ENCODE measurements around the gene TMEM266.

Gene TMEM266

DNA sequence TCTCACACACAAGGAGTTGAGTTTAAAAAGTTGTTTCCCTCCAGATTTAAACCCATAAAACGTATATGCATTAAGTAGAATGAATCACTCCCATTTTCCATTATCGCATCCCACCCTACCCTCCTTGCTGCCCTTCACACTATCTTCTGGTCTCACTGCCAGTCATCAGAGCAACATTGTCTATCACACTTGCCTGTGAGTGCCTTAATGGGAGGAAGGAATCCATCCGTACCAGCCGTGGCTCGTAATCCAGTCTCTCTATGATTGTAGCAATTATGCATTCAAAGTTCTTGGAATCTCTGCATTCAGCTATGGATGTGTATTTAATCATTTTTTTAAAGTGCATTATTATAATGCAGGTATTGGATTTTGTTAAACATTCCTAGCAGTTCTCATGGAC, 1.9 kb downstream of the TMEM266 start:
- CTCF ChIA-PET: interaction anchor here (0.6 to 9.4 kb wide), 5 partner anchors 14 to 87 kb away, joined by 3 to 261 read pairs (median 4); no protein-coding TSS in a partner anchor

DNA sequence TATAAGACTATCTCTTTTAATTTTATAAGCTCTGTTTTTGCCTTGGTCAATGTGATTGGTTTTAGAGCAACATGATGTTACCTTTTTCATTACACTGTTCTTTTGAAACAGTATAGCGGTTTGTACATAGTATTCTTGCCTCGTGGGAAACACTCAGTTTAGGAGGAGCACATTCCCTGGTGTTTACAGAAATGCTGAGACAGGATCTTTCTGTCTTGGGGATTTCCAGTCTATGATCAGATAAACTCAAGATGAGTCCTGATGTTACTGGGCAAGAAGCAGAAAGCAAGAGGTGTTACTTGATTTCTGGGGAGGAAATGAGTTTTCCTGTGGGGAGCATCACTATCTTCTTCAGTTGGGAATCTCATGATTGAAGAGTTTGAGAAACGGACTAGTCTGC, 2.5 kb downstream of the TMEM266 start:
- POLR2A ChIA-PET: interaction anchor here (0.6 kb wide), 1 partner anchor 274 kb away, joined by 8 read pairs; the partner anchor contains the start of gene ISL2
- CTCF ChIA-PET: interaction anchor here (0.5 to 9.4 kb wide), 5 partner anchors 11 to 160 kb away, joined by 4 to 261 read pairs (median 5); no protein-coding TSS in a partner anchor

More for the DNA sequence above, 1.9 kb downstream of the TMEM266 start:
- POLR2A ChIA-PET: interaction anchor here (0.6 kb wide), 1 partner anchor 121 kb away, joined by 3 read pairs; no protein-coding TSS in a partner anchor
- Histone ChIP-seq H3K9me3 (ENCODE audit: control insufficient read depth, insufficient read depth, low read depth, low read length) (no peaks in the 10 kb centered on the region), H3K36me3 (ENCODE audit: control insufficient read depth in 2 of 2, insufficient read depth in 1 of 2, low read length in 2 of 2) (no peaks in the 10 kb centered on the region), H3K27ac (ENCODE audit: extremely low read depth, low read depth, low read length) (no peak overlapping the region), H3K4me3 (ENCODE audit: low read depth, low read length) (no peak overlapping the region), H3K4me1 (ENCODE audit: control insufficient read depth, insufficient read depth, low read length) (peaks cover 4% of the 10 kb centered on the region)
- TF ChIP-seq, protein P1, sequence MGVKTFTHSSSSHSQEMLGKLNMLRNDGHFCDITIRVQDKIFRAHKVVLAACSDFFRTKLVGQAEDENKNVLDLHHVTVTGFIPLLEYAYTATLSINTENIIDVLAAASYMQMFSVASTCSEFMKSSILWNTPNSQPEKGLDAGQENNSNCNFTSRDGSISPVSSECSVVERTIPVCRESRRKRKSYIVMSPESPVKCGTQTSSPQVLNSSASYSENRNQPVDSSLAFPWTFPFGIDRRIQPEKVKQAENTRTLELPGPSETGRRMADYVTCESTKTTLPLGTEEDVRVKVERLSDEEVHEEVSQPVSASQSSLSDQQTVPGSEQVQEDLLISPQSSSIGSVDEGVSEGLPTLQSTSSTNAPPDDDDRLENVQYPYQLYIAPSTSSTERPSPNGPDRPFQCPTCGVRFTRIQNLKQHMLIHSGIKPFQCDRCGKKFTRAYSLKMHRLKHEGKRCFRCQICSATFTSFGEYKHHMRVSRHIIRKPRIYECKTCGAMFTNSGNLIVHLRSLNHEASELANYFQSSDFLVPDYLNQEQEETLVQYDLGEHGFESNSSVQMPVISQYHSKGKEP (tag by site-specific recombination; IDR thresholded peaks at IDR 0.05): no peak
- TF ChIP-seq RBAK (tag by site-specific recombination; IDR thresholded peaks at IDR 0.05) (no peak), ZNF248 (tag by site-specific recombination; IDR thresholded peaks at IDR 0.05) (no peak), ZNF585B (tag by site-specific recombination; IDR thresholded peaks at IDR 0.05) (no peak), ZNF548 (tag by site-specific recombination; IDR thresholded peaks at IDR 0.05) (no peak), ZNF341 (tag by site-specific recombination; IDR thresholded peaks at IDR 0.05; ENCODE audit: low read depth) (no peak), ZNF776 (tag by site-specific recombination; IDR thresholded peaks at IDR 0.05; ENCODE audit: borderline replicate concordance) (no peak), ZNF560 (tag by site-specific recombination; IDR thresholded peaks at IDR 0.05; ENCODE audit: borderline replicate concordance) (no peak), ZNF157 (tag by site-specific recombination; IDR thresholded peaks at IDR 0.05) (no peak), ZNF404 (tag by site-specific recombination; IDR thresholded peaks at IDR 0.05) (no peak), ZNF433 (tag by site-specific recombination; IDR thresholded peaks at IDR 0.05; ENCODE audit: low read depth) (no peak), ZBTB8A (tag by site-specific recombination; IDR thresholded peaks at IDR 0.05) (no peak), SP2 (tag by site-specific recombination; IDR thresholded peaks at IDR 0.05) (no peak), ZNF791 (tag by site-specific recombination; IDR thresholded peaks at IDR 0.05) (no peak)
- TF ChIP-seq, protein P2, sequence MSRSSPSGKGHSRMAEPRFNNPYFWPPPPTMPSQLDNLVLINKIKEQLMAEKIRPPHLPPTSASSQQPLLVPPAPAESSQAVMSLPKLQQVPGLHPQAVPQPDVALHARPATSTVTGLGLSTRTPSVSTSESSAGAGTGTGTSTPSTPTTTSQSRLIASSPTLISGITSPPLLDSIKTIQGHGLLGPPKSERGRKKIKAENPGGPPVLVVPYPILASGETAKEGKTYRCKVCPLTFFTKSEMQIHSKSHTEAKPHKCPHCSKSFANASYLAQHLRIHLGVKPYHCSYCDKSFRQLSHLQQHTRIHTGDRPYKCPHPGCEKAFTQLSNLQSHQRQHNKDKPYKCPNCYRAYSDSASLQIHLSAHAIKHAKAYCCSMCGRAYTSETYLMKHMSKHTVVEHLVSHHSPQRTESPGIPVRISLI (tag by site-specific recombination; IDR thresholded peaks at IDR 0.05): no peak
- TF ChIP-seq, protein P3, sequence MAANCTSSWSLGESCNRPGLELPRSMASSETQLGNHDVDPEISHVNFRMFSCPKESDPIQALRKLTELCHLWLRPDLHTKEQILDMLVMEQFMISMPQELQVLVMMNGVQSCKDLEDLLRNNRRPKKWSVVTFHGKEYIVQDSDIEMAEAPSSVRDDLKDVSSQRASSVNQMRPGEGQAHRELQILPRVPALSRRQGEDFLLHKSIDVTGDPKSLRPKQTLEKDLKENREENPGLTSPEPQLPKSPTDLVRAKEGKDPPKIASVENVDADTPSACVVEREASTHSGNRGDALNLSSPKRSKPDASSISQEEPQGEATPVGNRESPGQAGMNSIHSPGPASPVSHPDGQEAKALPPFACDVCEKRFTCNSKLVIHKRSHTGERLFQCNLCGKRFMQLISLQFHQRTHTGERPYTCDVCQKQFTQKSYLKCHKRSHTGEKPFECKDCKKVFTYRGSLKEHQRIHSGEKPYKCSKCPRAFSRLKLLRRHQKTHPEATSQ (tag by site-specific recombination; IDR thresholded peaks at IDR 0.05): no peak

More for the DNA sequence above, 2.5 kb downstream of the TMEM266 start:
- H3K9me3 ChIP-seq (ENCODE audit: control insufficient read depth, insufficient read depth, low read depth, low read length): no peaks in the 10 kb centered on the region
- H3K4me3 ChIP-seq (ENCODE audit: low read depth, low read length): no peak overlapping the region
- no peak overlapping the region for H3K27ac ChIP-seq (ENCODE audit: extremely low read depth, low read depth, low read length)
- H3K4me1 ChIP-seq (ENCODE audit: control insufficient read depth, insufficient read depth, low read length): peaks cover 4% of the 10 kb centered on the region
- H3K36me3 ChIP-seq (ENCODE audit: control insufficient read depth in 2 of 2, insufficient read depth in 1 of 2, low read length in 2 of 2): no peaks in the 10 kb centered on the region
- TF ChIP-seq, protein P4, sequence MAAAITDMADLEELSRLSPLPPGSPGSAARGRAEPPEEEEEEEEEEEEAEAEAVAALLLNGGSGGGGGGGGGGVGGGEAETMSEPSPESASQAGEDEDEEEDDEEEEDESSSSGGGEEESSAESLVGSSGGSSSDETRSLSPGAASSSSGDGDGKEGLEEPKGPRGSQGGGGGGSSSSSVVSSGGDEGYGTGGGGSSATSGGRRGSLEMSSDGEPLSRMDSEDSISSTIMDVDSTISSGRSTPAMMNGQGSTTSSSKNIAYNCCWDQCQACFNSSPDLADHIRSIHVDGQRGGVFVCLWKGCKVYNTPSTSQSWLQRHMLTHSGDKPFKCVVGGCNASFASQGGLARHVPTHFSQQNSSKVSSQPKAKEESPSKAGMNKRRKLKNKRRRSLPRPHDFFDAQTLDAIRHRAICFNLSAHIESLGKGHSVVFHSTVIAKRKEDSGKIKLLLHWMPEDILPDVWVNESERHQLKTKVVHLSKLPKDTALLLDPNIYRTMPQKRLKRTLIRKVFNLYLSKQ (tag by site-specific recombination; IDR thresholded peaks at IDR 0.05; ENCODE audit: borderline replicate concordance): no peak
- TF ChIP-seq, protein P5, sequence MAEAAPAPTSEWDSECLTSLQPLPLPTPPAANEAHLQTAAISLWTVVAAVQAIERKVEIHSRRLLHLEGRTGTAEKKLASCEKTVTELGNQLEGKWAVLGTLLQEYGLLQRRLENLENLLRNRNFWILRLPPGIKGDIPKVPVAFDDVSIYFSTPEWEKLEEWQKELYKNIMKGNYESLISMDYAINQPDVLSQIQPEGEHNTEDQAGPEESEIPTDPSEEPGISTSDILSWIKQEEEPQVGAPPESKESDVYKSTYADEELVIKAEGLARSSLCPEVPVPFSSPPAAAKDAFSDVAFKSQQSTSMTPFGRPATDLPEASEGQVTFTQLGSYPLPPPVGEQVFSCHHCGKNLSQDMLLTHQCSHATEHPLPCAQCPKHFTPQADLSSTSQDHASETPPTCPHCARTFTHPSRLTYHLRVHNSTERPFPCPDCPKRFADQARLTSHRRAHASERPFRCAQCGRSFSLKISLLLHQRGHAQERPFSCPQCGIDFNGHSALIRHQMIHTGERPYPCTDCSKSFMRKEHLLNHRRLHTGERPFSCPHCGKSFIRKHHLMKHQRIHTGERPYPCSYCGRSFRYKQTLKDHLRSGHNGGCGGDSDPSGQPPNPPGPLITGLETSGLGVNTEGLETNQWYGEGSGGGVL (tag by site-specific recombination; IDR thresholded peaks at IDR 0.05): no peak
- TF ChIP-seq ZFP41 (tag by site-specific recombination; IDR thresholded peaks at IDR 0.05; ENCODE audit: borderline replicate concordance): no peak
- TF ChIP-seq RBAK (tag by site-specific recombination; IDR thresholded peaks at IDR 0.05): no peak
- no peak for TF ChIP-seq ZNF155 (tag by site-specific recombination; IDR thresholded peaks at IDR 0.05)
- no peak for TF ChIP-seq KLF8 (tag by site-specific recombination; IDR thresholded peaks at IDR 0.05)
- TF ChIP-seq EGR2 (tag by site-specific recombination; IDR thresholded peaks at IDR 0.05; ENCODE audit: low read depth): no peak
- TF ChIP-seq ZNF169 (tag by site-specific recombination; IDR thresholded peaks at IDR 0.05): no peak
- TF ChIP-seq ZFP69B (tag by site-specific recombination; IDR thresholded peaks at IDR 0.05): no peak
- no peak for TF ChIP-seq ZNF747 (tag by site-specific recombination; IDR thresholded peaks at IDR 0.05)
- TF ChIP-seq ZNF138 (tag by site-specific recombination; IDR thresholded peaks at IDR 0.05; ENCODE audit: borderline replicate concordance): no peak
- no peak for TF ChIP-seq ZNF239 (tag by site-specific recombination; IDR thresholded peaks at IDR 0.05)
- no peak for TF ChIP-seq ZBTB1 (tag by site-specific recombination; IDR thresholded peaks at IDR 0.05)
- TF ChIP-seq ZNF768 (tag by site-specific recombination; IDR thresholded peaks at IDR 0.05): no peak
- no peak for TF ChIP-seq ZNF350 (tag by site-specific recombination; IDR thresholded peaks at IDR 0.05)
- no peak for TF ChIP-seq ZNF121 (tag by site-specific recombination; IDR thresholded peaks at IDR 0.05)
